AG04450 (cell line): Measurements from ENCODE around the gene TSSC4. TPM values are rescaled to one million over a fixed set of nuclear protein-coding genes. Genes with fewer than 3 reads are reported as not detected.
"Not testable (repeated sequence)": the region's sequence is repeated elsewhere in the genome, so short reads cannot be mapped to it uniquely, and the experiment has no call there.

Experiments
- CTCF ChIA-PET: fragments of 300-600, 350-600 bp; formaldehyde crosslinking; extraction: SDS; loops from one replicate; lab custom pipeline; 2022; ENCODE audit warnings: antibody characterized with exemption, inconsistent platforms; lab: Charles Lee
- POLR2A ChIA-PET: fragments of 350-600 bp; formaldehyde crosslinking; extraction: SDS; loops from one replicate; lab custom pipeline; 2021; ENCODE audit warnings: antibody characterized with exemption, inconsistent platforms; lab: Yijun Ruan, JAX
- DNase-seq: peaks from one replicate; pipeline ENCODE4 v3.0.0-alpha.2; 2011; ENCODE audit warnings: low read depth, low spot score
- H3K27ac ChIP-seq: one replicate; pipeline ENCODE4 v1.5.1; 2012; ENCODE audit warnings: low read depth, low read length, control low read depth
- H3K27me3 ChIP-seq: one replicate; pipeline ENCODE4 v1.6.0; 2012; ENCODE audit warnings: low read length; ENCODE audit not compliant: control insufficient read depth, insufficient read depth
- H3K4me3 ChIP-seq: 2 replicates; pipeline ENCODE4 v1.5.1; 2011; ENCODE audit warnings: mild to moderate bottlenecking, low read depth, low read length, control low read depth
- H3K9me3 ChIP-seq: 2 replicates; pipeline ENCODE4 v1.5.1; 2012; ENCODE audit warnings: low read length; ENCODE audit not compliant: control insufficient read depth, insufficient read depth
- CTCF ChIP-seq: IDR thresholded peaks from 2 replicates; pipeline ENCODE4 v1.5.1; 2011; ENCODE audit warnings: low read depth, low read length, control low read depth, inconsistent platforms
- polyA plus RNA-seq: library from polyadenylated mRNA; depleted of rRNA; stranded (reverse); fragments of >200 nt; gene quantifications from 2 replicates; pipeline ENCODE4 v1.2.3, GENCODE V29; 2011

Gene TSSC4
- polyA plus RNA-seq, 1 experiment, result 13.3 TPM

GRCh38 chr11:2361565-2361964 is 39.0 kb upstream of the TSSC4 start:
- no peak overlapping the region for H3K4me3 ChIP-seq
- no peak overlapping the region for H3K27ac ChIP-seq
- H3K27me3 ChIP-seq, result peaks cover 8% of the 10 kb centered on the region
- POLR2A ChIA-PET, result interaction anchor here (0.6 to 1.8 kb wide), 2 partner anchors 15 to 485 kb away, joined by 4 to 9 read pairs; partner anchors contain the start of gene CD81
- no peaks in the 10 kb centered on the region; the same call in 1 of the 2 replicates for H3K9me3 ChIP-seq
- CTCF ChIA-PET, result no interaction called here
- DNase-seq, result no peak
- TF ChIP-seq CTCF, result no peak

GRCh38 chr11:2362414-2362813 is 38.1 kb upstream of the TSSC4 start:
- CTCF ChIA-PET, result no interaction called here
- TF ChIP-seq CTCF, result no peak
- Histone ChIP-seq H3K27ac (no peak overlapping the region), H3K27me3 (peaks cover 8% of the 10 kb centered on the region), H3K9me3 (no peaks in the 10 kb centered on the region; the same call in 1 of the 2 replicates), H3K4me3 (no peak overlapping the region)
- POLR2A ChIA-PET, result interaction anchor here (0.6 to 1.8 kb wide), 2 partner anchors 14 to 16 kb away, joined by 3 to 9 read pairs; partner anchors contain the start of gene CD81
- DNase-seq, result no peak

GRCh38 chr11:2363130-2363529 is 37.4 kb upstream of the TSSC4 start:
- no peak overlapping the region for H3K27ac ChIP-seq
- ChIA-PET CTCF (no interaction called here), POLR2A (interaction anchor here (1.8 kb wide), 1 partner anchor 14 kb away, joined by 9 read pairs; the partner anchor contains the start of gene CD81)
- no peak for TF ChIP-seq CTCF
- no peaks in the 10 kb centered on the region; the same call in 1 of the 2 replicates for H3K9me3 ChIP-seq
- H3K4me3 ChIP-seq, result no peak overlapping the region
- no peak for DNase-seq
- peaks cover 8% of the 10 kb centered on the region for H3K27me3 ChIP-seq

- Histone ChIP-seq H3K9me3 (no peaks in the 10 kb centered on the region; the same call in 1 of the 2 replicates), H3K27me3 (peaks cover 8% of the 10 kb centered on the region), H3K27ac (no peak overlapping the region), H3K4me3 (no peak overlapping the region)
- no peak for TF ChIP-seq CTCF
- CTCF ChIA-PET, result no interaction called here
- POLR2A ChIA-PET, result no interaction called here
- no peak for DNase-seq
Measured at GRCh38 chr11:2363577-2364370, 36.8 kb upstream of the TSSC4 start.

- H3K9me3 ChIP-seq, POLR2A ChIA-PET, DNase-seq, H3K4me3 ChIP-seq, CTCF ChIA-PET, H3K27me3 ChIP-seq, H3K27ac ChIP-seq: not testable (repeated sequence)
Measured at GRCh38 chr11:2364386-2364785, 36.2 kb upstream of the TSSC4 start.
